ENCODE measurements around the gene ST14. TPM values are rescaled to one million over a fixed set of nuclear protein-coding genes. Genes with fewer than 3 reads are reported as not detected.

ST14 gene
- total and polyA plus RNA-seq, 4 donors: 24.3 to 81.1 (median 54.1) TPM

- no peak for ATAC-seq (ENCODE audit: insufficient read depth, low FRiP score)
- peak overlapping the region in 1 of 2 donors; percentile 11 for H3K27ac ChIP-seq (ENCODE audit: low read depth in 1 of 2, low read length in 1 of 2)
These were observed 3.2 kb downstream of the ST14 start for GRCh38 chr11:130162733-130163132.

GRCh38 chr11:130163346-130164220 lies 4.0 kb downstream of the ST14 start:
- Histone ChIP-seq H3K27me3 (ENCODE audit: control insufficient read depth in 3 of 3, insufficient read depth in 3 of 3, low read length in 2 of 3) (peaks cover 0 to 20% (median 7%) of the 10 kb centered on the region in 3 donors), H3K36me3 (ENCODE audit: control insufficient read depth in 4 of 4, insufficient read depth in 4 of 4, low read length in 4 of 4) (no peaks in the 10 kb centered on the region), H3K9ac (ENCODE audit: insufficient read depth in 1 of 2, low read length in 2 of 2) (no peak overlapping the region), H3K4me3 (no peak overlapping the region), H3K4me1 (ENCODE audit: control insufficient read depth in 5 of 5, insufficient read depth in 5 of 5, low read length in 5 of 5) (peaks cover 0 to 42% (median 32%) of the 10 kb centered on the region in 5 donors), H3K27ac (ENCODE audit: low read depth in 1 of 2, low read length in 1 of 2) (peak overlapping the region in 1 of 2 donors; percentile 58), H3K9me3 (ENCODE audit: control insufficient read depth in 4 of 4, insufficient read depth in 3 of 4, low read length in 3 of 4) (no peaks in the 10 kb centered on the region)
- TF ChIP-seq CTCF (IDR thresholded peaks at IDR 0.05; ENCODE audit: control extremely low read depth, extremely low read depth): no peak
- 33 to 50% methylated on average over 13 of the region's 13 CpGs for WGBS, 2 donors
- DNase-seq (no peak), ATAC-seq (ENCODE audit: insufficient read depth, low FRiP score) (no peak)

More at GRCh38 chr11:130162733-130163132, 3.2 kb downstream of the ST14 start:
- no peak overlapping the region for H3K4me3 ChIP-seq
- peaks cover 0 to 26% (median 7%) of the 10 kb centered on the region in 3 donors for H3K27me3 ChIP-seq (ENCODE audit: control insufficient read depth in 3 of 3, insufficient read depth in 3 of 3, low read length in 2 of 3)
- peak; percentile 55 to 83 (median 78) for DNase-seq
- no peak for TF ChIP-seq CTCF (IDR thresholded peaks at IDR 0.05; ENCODE audit: control extremely low read depth, extremely low read depth)
- H3K9ac ChIP-seq (ENCODE audit: insufficient read depth in 1 of 2, low read length in 2 of 2): no peak overlapping the region
- 56 to 58% methylated on average over 5 of the region's 5 CpGs for WGBS, 2 donors
- peaks cover 0 to 42% (median 32%) of the 10 kb centered on the region in 5 donors for H3K4me1 ChIP-seq (ENCODE audit: control insufficient read depth in 5 of 5, insufficient read depth in 5 of 5, low read length in 5 of 5)
- H3K9me3 ChIP-seq (ENCODE audit: control insufficient read depth in 4 of 4, insufficient read depth in 3 of 4, low read length in 3 of 4): peaks cover 0 to 3% (median 0%) of the 10 kb centered on the region in 4 donors
- H3K36me3 ChIP-seq (ENCODE audit: control insufficient read depth in 4 of 4, insufficient read depth in 4 of 4, low read length in 4 of 4): no peaks in the 10 kb centered on the region

GRCh38 chr11:130164221-130164570 lies 4.6 kb downstream of the ST14 start:
- Histone ChIP-seq H3K27me3 (ENCODE audit: control insufficient read depth in 3 of 3, insufficient read depth in 3 of 3, low read length in 2 of 3) (peaks cover 0 to 14% (median 5%) of the 10 kb centered on the region in 3 donors), H3K36me3 (ENCODE audit: control insufficient read depth in 4 of 4, insufficient read depth in 4 of 4, low read length in 4 of 4) (no peaks in the 10 kb centered on the region), H3K4me1 (ENCODE audit: control insufficient read depth in 5 of 5, insufficient read depth in 5 of 5, low read length in 5 of 5) (peaks cover 0 to 42% (median 32%) of the 10 kb centered on the region in 5 donors), H3K9ac (ENCODE audit: insufficient read depth in 1 of 2, low read length in 2 of 2) (no peak overlapping the region), H3K27ac (ENCODE audit: low read depth in 1 of 2, low read length in 1 of 2) (no peak overlapping the region), H3K4me3 (no peak overlapping the region), H3K9me3 (ENCODE audit: control insufficient read depth in 4 of 4, insufficient read depth in 3 of 4, low read length in 3 of 4) (no peaks in the 10 kb centered on the region)
- no peak for TF ChIP-seq CTCF (IDR thresholded peaks at IDR 0.05; ENCODE audit: control extremely low read depth, extremely low read depth)
- no peak for ATAC-seq (ENCODE audit: insufficient read depth, low FRiP score)
- no peak for DNase-seq
- 54 to 70% methylated on average over 2 of the region's 2 CpGs for WGBS, 2 donors

All from lung (tissue), 12 donors.